Activated CD4-positive, alpha-beta T cell treated with anti-CD3 and anti-CD28 coated beads, Interleukin-2, amount 50 U/mL, for 48 hours (primary cell): ENCODE results near the gene DCP1A.
A peak's percentile ranks its signal among the peaks of the same experiment; 100 is the strongest.
"Not testable (repeated sequence)": the region's sequence is repeated elsewhere in the genome, so short reads cannot be mapped to it uniquely, and the experiment has no call there.

Source experiments
- DNase-seq, 2 experiments: peaks; one replicate each; pipeline ENCODE4 v3.0.0-alpha.2; 2020

Gene DCP1A

GRCh38 chr3:53327986-53328385 is 19.4 kb downstream of the DCP1A start:
- not testable (repeated sequence) for DNase-seq

GRCh38 chr3:53324105-53324504 is 23.2 kb downstream of the DCP1A start:
- no peak for DNase-seq

- DNase-seq: no peak
Observed at GRCh38 chr3:53320697-53321096, 26.6 kb downstream of the DCP1A start.

GRCh38 chr3:53318522-53318921 is 28.8 kb downstream of the DCP1A start:
- no peak for DNase-seq

- no peak for DNase-seq
Observed at GRCh38 chr3:53312832-53313231, 34.5 kb downstream of the DCP1A start.

- no peak for DNase-seq
Observed at GRCh38 chr3:53311882-53312281, 35.5 kb downstream of the DCP1A start.

- DNase-seq: no peak
Observed at GRCh38 chr3:53303957-53304356, 43.4 kb downstream of the DCP1A start.

GRCh38 chr3:53303549-53303948 is 43.8 kb downstream of the DCP1A start:
- DNase-seq: no peak

- DNase-seq: no peak
Observed at GRCh38 chr3:53300826-53301225, 46.5 kb downstream of the DCP1A start.

- not testable (repeated sequence) for DNase-seq
Observed at GRCh38 chr3:53299611-53300023, 47.7 kb downstream of the DCP1A start.

GRCh38 chr3:53295410-53295809 is 51.9 kb downstream of the DCP1A start:
- no peak for DNase-seq

GRCh38 chr3:53293867-53294266 is 53.5 kb downstream of the DCP1A start:
- no peak for DNase-seq

- DNase-seq: no peak
Observed at GRCh38 chr3:53288214-53288613, 59.1 kb downstream of the DCP1A start.

GRCh38 chr3:53287131-53287629 is 60.2 kb downstream of the DCP1A start:
- peak; percentile 11 to 21 for DNase-seq

GRCh38 chr3:53286727-53287126 is 60.6 kb downstream of the DCP1A start:
- no peak for DNase-seq

- no peak for DNase-seq
Observed at GRCh38 chr3:53282581-53282980, 64.8 kb downstream of the DCP1A start.

GRCh38 chr3:53278667-53279066 is 68.7 kb downstream of the DCP1A start:
- DNase-seq: no peak

- DNase-seq: no peak
Observed at GRCh38 chr3:53274938-53275605, 72.3 kb downstream of the DCP1A start.

- no peak for DNase-seq
Observed at GRCh38 chr3:53273146-53273670, 74.1 kb downstream of the DCP1A start.

- no peak for DNase-seq
Observed at GRCh38 chr3:53269888-53270880, 77.2 kb downstream of the DCP1A start.

GRCh38 chr3:53269193-53269592 is 78.2 kb downstream of the DCP1A start:
- DNase-seq: not testable (repeated sequence)

- no peak for DNase-seq
Observed at GRCh38 chr3:53267766-53268165, 79.6 kb downstream of the DCP1A start.

- DNase-seq: no peak
Observed at GRCh38 chr3:53264718-53265117, 82.6 kb downstream of the DCP1A start.

- DNase-seq: no peak
Observed at GRCh38 chr3:53263907-53264306, 83.4 kb downstream of the DCP1A start.
